NCI-H1092 treated with DMSO at 0.1 percent for 48 hours (cell line): Measurements from ENCODE around the gene INO80C.
"Not testable (repeated sequence)": the region's sequence is repeated elsewhere in the genome, so short reads cannot be mapped to it uniquely, and the experiment has no call there.

ENCODE experiments used
- DNase-seq: peaks from one replicate; lab custom pipeline; 2025; lab: John Stamatoyannopoulos, UW

Gene INO80C

GRCh38 chr18:35512761-35513160, 15.0 kb upstream of the INO80C start:
- DNase-seq = no peak

GRCh38 chr18:35511833-35512232, 14.1 kb upstream of the INO80C start:
- no peak for DNase-seq

- DNase-seq = no peak
These were observed 13.7 kb upstream of the INO80C start for GRCh38 chr18:35511428-35511827.

GRCh38 chr18:35510076-35510651, 12.4 kb upstream of the INO80C start:
- DNase-seq = no peak

GRCh38 chr18:35508746-35509338, 11.1 kb upstream of the INO80C start:
- no peak for DNase-seq

- no peak for DNase-seq
These were observed 10.3 kb upstream of the INO80C start for GRCh38 chr18:35508030-35508429.

GRCh38 chr18:35507623-35508022, 9.9 kb upstream of the INO80C start:
- DNase-seq = no peak

- no peak for DNase-seq
These were observed 9.4 kb upstream of the INO80C start for GRCh38 chr18:35507192-35507591.

GRCh38 chr18:35506024-35506712, 8.4 kb upstream of the INO80C start:
- DNase-seq = no peak

- DNase-seq = no peak
These were observed 7.2 kb upstream of the INO80C start for GRCh38 chr18:35504996-35505395.

GRCh38 chr18:35502052-35502451, 4.3 kb upstream of the INO80C start:
- no peak for DNase-seq

- DNase-seq = no peak
These were observed 3.6 kb upstream of the INO80C start for GRCh38 chr18:35501369-35501768.

- DNase-seq = no peak
These were observed 2.4 kb upstream of the INO80C start for GRCh38 chr18:35500113-35500512.

GRCh38 chr18:35497027-35497369, 762 bp downstream of the INO80C start:
- peak; percentile 80 for DNase-seq

GRCh38 chr18:35495536-35496314, 2.0 kb downstream of the INO80C start:
- no peak for DNase-seq

- DNase-seq = no peak
These were observed 3.2 kb downstream of the INO80C start for GRCh38 chr18:35494251-35495220.

GRCh38 chr18:35491700-35492077, 6.1 kb downstream of the INO80C start:
- DNase-seq = no peak

GRCh38 chr18:35490894-35491699, 6.7 kb downstream of the INO80C start:
- DNase-seq = no peak

GRCh38 chr18:35489913-35490490, 7.8 kb downstream of the INO80C start:
- DNase-seq = no peak

- DNase-seq = not testable (repeated sequence)
These were observed 8.5 kb downstream of the INO80C start for GRCh38 chr18:35489281-35489680.

- DNase-seq = not testable (repeated sequence)
These were observed 9.4 kb downstream of the INO80C start for GRCh38 chr18:35488396-35488795.
